Islet of Langerhans (tissue), 1 donor: ENCODE measurements around the gene ZNF778.
"Not testable (repeated sequence)": the region's sequence is repeated elsewhere in the genome, so short reads cannot be mapped to it uniquely, and the experiment has no call there.

Experiments used
- FAIRE-seq: peaks from one replicate; lab custom pipeline; 2011; peaks lifted over from hg19 to GRCh38; lab: Jason Lieb, UNC

The ZNF778 gene

GRCh38 chr16:89183463-89183862 is 34.0 kb upstream of the ZNF778 start:
- no peak for FAIRE-seq

- no peak for FAIRE-seq
Observed at GRCh38 chr16:89183975-89184676, 33.4 kb upstream of the ZNF778 start.

- no peak for FAIRE-seq
Observed at GRCh38 chr16:89184677-89184932, 32.9 kb upstream of the ZNF778 start.

GRCh38 chr16:89184933-89185794 is 32.3 kb upstream of the ZNF778 start:
- FAIRE-seq = no peak

- not testable (repeated sequence) for FAIRE-seq
Observed at GRCh38 chr16:89185887-89186592, 31.5 kb upstream of the ZNF778 start.

- FAIRE-seq = not testable (repeated sequence)
Observed at GRCh38 chr16:89186593-89187031, 30.9 kb upstream of the ZNF778 start.

GRCh38 chr16:89187032-89187769 is 30.3 kb upstream of the ZNF778 start:
- no peak for FAIRE-seq

- no peak for FAIRE-seq
Observed at GRCh38 chr16:89187770-89188392, 29.6 kb upstream of the ZNF778 start.

- FAIRE-seq = not testable (repeated sequence)
Observed at GRCh38 chr16:89188471-89189357, 28.8 kb upstream of the ZNF778 start.

- FAIRE-seq = no peak
Observed at GRCh38 chr16:89189358-89190025, 28.0 kb upstream of the ZNF778 start.

GRCh38 chr16:89190150-89190958 is 27.1 kb upstream of the ZNF778 start:
- no peak for FAIRE-seq

- FAIRE-seq = no peak
Observed at GRCh38 chr16:89191033-89191900, 26.2 kb upstream of the ZNF778 start.

GRCh38 chr16:89191901-89192185 is 25.7 kb upstream of the ZNF778 start:
- FAIRE-seq = no peak

- not testable (repeated sequence) for FAIRE-seq
Observed at GRCh38 chr16:89192186-89192955, 25.1 kb upstream of the ZNF778 start.

GRCh38 chr16:89192956-89193575 is 24.4 kb upstream of the ZNF778 start:
- no peak for FAIRE-seq

- FAIRE-seq = no peak
Observed at GRCh38 chr16:89193576-89194293, 23.8 kb upstream of the ZNF778 start.
